Brain microvascular endothelial cell (primary cell): ENCODE data around the gene ADAMTS17.

Experiments used
- DNase-seq: peaks from one replicate; pipeline ENCODE4 v3.0.0-alpha.2; 2020
- H3K27ac ChIP-seq: fragments of 250-450 bp; sonication (Bioruptor Pico); 2 replicates; pipeline ENCODE4 v1.5.1; 2020; ENCODE audit warnings: mild to moderate bottlenecking, moderate library complexity
- H3K27me3 ChIP-seq: fragments of 250-450 bp; sonication (Bioruptor Pico); replicated peaks from 2 replicates; pipeline ENCODE4 v1.5.1; 2020; ENCODE audit warnings: mild to moderate bottlenecking
- H3K36me3 ChIP-seq: fragments of 250-450 bp; sonication (Bioruptor Pico); replicated peaks from 2 replicates; pipeline ENCODE4 v1.5.1; 2020; ENCODE audit warnings: mild to moderate bottlenecking
- H3K4me3 ChIP-seq: 2 replicates; pipeline ENCODE4 v1.5.1; 2011; ENCODE audit warnings: low read depth, mild to moderate bottlenecking, control low read depth, low read length, moderate library complexity
- in situ Hi-C: cut with HindIII; loops from 2 replicates; pipeline ENCODE4 v1.10.0; 2017; ENCODE audit warnings: low sequenced_read_pairs, low pct_ligation_motif_present
- TF ChIP-seq, protein P1 (sequence below): IDR thresholded peaks from 2 replicates; pipeline ENCODE4 v1.5.1; 2011; ENCODE audit warnings: low read depth, mild to moderate bottlenecking, moderate library complexity, low read length, control low read depth, inconsistent platforms; ENCODE audit errors: missing control alignments

The ADAMTS17 gene

DNA sequence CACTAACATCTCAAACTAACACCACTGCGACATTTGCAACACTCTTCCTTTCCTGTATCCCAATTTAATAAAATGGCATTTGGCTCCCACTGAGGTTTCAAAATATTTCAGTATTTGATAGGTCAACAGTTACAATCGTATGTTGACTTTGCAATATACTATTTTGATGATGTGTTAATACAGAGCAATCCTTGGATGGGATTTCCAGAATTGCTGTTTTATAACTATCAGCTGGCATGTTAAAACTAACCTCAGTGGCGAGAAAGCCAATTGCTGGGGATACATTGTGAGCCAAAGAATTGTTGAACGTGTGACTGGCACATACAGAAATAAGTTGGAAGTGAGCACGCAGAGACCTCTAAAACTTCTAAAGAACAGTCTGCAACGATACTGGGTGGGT, 382.4 kb downstream of the ADAMTS17 start:
- TF ChIP-seq, protein P1, sequence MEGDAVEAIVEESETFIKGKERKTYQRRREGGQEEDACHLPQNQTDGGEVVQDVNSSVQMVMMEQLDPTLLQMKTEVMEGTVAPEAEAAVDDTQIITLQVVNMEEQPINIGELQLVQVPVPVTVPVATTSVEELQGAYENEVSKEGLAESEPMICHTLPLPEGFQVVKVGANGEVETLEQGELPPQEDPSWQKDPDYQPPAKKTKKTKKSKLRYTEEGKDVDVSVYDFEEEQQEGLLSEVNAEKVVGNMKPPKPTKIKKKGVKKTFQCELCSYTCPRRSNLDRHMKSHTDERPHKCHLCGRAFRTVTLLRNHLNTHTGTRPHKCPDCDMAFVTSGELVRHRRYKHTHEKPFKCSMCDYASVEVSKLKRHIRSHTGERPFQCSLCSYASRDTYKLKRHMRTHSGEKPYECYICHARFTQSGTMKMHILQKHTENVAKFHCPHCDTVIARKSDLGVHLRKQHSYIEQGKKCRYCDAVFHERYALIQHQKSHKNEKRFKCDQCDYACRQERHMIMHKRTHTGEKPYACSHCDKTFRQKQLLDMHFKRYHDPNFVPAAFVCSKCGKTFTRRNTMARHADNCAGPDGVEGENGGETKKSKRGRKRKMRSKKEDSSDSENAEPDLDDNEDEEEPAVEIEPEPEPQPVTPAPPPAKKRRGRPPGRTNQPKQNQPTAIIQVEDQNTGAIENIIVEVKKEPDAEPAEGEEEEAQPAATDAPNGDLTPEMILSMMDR = no peak
- H3K27me3 ChIP-seq = no peaks in the 10 kb centered on the region
- no peak overlapping the region for H3K27ac ChIP-seq
- H3K4me3 ChIP-seq = no peak overlapping the region
- no peaks in the 10 kb centered on the region for H3K36me3 ChIP-seq
- no peak for DNase-seq
- in situ Hi-C loops = no loop called here

DNA sequence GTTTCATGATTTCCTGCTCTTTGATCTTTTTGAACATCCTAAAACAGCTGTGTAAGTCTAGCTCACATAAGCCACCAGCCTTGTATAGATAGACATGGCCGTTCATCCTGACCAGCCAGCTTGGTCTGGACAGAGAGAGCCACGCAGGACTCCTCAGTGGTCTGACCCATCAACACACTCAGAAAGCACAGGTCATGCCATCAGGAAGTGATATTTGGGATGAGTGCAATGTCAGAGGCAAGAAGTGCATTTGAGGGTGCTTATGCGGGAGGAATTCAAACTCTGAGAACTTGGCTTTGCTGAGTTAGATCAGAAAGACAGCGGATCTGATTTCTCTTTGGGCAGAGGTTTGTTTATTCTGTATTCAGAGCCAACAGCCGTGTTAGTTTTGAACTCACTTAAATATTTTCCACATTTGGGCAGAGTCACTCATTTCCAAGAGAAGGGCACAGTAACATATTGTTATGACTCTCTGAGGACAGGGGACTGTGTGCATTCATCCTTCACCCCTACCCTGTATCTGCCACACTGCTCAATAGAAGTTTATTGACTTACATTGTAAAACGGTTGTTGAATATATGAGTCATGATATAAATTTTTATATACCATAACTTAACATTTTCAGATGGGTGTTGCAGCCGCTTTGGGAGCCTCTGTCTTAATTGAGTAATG, 383.2 kb downstream of the ADAMTS17 start:
- no peak overlapping the region for H3K27ac ChIP-seq
- no peak overlapping the region for H3K4me3 ChIP-seq
- no peak for DNase-seq
- no peaks in the 10 kb centered on the region for H3K36me3 ChIP-seq
- no peaks in the 10 kb centered on the region for H3K27me3 ChIP-seq
- in situ Hi-C loops = no loop called here
- TF ChIP-seq, protein P1 = no peak

DNA sequence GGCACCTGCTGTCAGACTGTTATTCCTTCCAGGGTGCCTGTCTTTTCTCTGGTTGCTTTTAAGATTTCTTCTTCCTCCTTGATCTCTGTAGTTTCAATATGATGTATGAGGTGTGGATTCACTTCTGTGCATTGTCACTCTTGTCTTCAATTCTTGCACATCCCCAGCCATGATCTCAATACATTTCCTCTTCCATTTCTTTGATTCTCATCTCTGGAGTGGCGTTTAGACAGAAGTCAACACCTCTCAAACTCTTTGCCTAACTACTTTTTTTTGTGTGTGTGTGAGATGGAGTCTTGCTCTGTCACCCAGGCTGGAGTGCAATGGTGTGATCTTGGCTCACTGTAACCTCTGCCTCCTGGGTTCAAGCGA, 384.1 kb downstream of the ADAMTS17 start:
- Histone ChIP-seq H3K27me3 (no peaks in the 10 kb centered on the region), H3K36me3 (no peaks in the 10 kb centered on the region), H3K27ac (no peak overlapping the region), H3K4me3 (no peak overlapping the region)
- no peak for DNase-seq
- in situ Hi-C loops = no loop called here
- TF ChIP-seq, protein P1 = no peak

DNA sequence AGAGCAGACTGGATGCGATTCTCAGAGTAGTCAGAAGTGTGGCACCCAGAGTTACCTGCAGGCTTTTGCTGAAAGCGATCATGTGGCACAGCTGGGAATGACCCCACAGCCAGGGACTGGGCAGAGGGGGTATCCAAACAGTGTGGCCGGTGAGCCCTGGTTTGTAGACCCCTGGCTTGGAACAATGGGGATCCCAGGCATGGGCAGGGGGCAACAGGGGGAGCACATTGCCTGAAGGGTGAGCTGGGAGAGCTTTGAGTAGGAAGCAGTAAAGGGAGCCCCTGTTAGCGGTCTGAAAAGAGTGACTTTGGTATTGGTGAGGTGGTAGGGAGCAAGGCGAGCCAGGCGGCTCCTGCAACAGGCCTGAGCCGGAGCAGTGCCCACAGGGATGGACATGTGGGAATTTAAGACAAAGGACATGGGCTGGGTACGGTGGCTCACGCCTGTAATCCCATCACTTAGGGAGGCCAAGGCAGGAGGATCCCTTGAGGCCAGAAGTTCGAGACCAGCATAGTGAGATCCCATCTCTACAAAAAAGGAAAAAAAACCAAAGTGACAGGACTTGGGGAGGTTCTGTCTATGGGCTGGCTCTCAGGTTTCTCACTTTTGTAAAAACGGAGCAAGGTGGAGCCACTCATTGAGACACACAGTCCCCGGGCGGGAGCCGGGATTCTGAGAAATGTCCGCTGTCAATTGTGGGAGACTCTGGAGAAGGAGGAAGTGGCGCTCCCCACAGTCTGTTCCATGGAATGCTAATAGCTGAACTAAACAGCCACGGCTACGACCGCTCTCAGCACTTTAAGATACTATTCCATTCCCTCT, 384.7 kb downstream of the ADAMTS17 start:
- in situ Hi-C loops = no loop called here
- no peak overlapping the region for H3K4me3 ChIP-seq
- no peak for DNase-seq
- TF ChIP-seq, protein P1 = no peak
- no peak overlapping the region for H3K27ac ChIP-seq
- no peaks in the 10 kb centered on the region for H3K36me3 ChIP-seq
- H3K27me3 ChIP-seq = no peaks in the 10 kb centered on the region

DNA sequence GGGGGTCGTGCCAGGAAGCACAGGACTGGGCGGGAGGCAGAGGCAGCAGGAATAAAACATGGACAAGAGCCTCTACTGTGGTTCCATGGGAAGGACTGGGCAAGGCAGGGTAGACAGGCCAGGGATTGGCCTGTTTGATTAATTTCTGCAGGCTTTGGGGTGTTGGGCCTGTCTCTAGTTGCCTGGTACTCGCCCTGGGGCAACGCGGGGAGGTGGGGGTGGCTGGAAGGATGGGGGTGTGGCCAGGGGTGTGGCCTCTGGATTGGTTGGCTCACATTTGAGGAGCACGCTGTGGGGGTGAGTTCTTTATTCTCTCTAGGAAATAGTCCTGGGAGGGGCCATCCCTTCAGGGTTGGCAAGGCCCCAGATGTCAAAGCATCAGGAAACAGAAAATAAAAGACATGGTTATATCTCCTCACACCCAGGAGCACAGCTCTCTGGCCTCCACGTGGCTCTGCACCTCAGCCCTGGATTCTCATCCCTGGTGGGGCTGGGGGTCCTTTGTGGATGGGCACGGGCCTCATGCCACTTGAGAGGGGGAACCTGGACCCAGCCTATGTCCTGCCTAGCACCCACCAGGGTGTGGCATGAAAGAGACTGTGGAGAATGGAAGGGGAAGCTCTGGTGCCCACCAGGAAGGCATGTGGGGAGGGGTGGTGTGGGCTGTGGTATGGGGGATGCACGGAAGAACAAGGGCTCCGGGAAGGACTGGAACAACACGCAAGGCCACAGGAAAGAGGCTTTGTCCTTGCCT, 385.6 kb downstream of the ADAMTS17 start:
- H3K36me3 ChIP-seq = no peaks in the 10 kb centered on the region
- no peaks in the 10 kb centered on the region for H3K27me3 ChIP-seq
- no peak overlapping the region for H3K27ac ChIP-seq
- no peak overlapping the region for H3K4me3 ChIP-seq
- in situ Hi-C loops = no loop called here
- DNase-seq = no peak
- TF ChIP-seq, protein P1 = no peak
